ENCODE results near the gene TOMM34. TPM values are rescaled to one million over a fixed set of nuclear protein-coding genes. Genes with fewer than 3 reads are reported as not detected.

TOMM34 gene
- total RNA-seq, 1 donor from 2014 or later: 17.6 TPM

DNA sequence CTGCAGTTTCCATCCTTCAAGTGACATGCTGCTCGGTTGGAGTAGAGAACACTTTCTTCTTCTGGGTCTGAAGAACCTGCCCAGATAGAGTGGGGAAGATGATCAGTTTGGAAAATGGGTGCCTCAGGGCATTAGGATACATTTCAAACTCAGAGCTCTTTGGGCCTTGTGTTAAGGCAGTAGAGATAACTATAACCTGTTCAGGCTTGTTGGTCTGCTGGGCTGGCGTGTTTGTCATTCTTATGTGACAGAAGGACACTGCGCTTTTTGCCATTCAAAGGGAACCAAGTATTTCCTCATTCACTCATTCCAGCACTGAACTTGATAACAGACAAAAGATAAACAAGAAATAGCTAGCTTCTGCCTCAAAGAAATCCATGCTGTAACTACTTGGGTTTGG, 3.8 kb downstream of the TOMM34 start:
- Histone ChIP-seq H3K4me3 (ENCODE audit: low read depth, low read length) (no peak overlapping the region), H3K27me3 (ENCODE audit: control insufficient read depth, insufficient read depth, low read length) (no peaks in the 10 kb centered on the region), H3K36me3 (ENCODE audit: control insufficient read depth, insufficient read depth, low read length) (peaks cover 23% of the 10 kb centered on the region)
- FAIRE-seq: no peak
- TF ChIP-seq, protein P1, sequence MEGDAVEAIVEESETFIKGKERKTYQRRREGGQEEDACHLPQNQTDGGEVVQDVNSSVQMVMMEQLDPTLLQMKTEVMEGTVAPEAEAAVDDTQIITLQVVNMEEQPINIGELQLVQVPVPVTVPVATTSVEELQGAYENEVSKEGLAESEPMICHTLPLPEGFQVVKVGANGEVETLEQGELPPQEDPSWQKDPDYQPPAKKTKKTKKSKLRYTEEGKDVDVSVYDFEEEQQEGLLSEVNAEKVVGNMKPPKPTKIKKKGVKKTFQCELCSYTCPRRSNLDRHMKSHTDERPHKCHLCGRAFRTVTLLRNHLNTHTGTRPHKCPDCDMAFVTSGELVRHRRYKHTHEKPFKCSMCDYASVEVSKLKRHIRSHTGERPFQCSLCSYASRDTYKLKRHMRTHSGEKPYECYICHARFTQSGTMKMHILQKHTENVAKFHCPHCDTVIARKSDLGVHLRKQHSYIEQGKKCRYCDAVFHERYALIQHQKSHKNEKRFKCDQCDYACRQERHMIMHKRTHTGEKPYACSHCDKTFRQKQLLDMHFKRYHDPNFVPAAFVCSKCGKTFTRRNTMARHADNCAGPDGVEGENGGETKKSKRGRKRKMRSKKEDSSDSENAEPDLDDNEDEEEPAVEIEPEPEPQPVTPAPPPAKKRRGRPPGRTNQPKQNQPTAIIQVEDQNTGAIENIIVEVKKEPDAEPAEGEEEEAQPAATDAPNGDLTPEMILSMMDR (IDR thresholded peaks at IDR 0.05; ENCODE audit: insufficient read depth, low read length, severe bottlenecking): no peak
- DNase-seq (ENCODE audit: low read depth): peak; percentile 63

DNA sequence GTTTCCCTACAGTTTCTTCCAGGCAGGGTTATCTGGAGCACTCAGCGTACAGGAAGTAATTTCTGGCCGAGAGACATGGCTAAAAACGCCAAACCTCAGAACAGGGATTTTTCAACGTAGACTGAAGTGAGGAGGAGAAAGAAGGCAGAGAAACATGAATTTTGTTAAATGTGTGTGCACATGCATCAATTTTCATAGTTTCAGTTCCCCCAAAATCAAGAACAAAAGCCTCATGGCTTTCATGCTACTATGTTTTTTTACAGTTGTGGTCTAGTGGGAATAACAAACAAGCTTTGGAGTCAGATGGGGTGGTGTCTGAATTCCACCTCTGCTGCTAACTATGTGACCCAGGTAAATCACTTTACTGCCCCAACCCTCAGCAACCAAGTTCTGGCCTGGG, 4.9 kb downstream of the TOMM34 start:
- Histone ChIP-seq H3K4me3 (ENCODE audit: low read depth, low read length) (no peak overlapping the region), H3K27me3 (ENCODE audit: control insufficient read depth, insufficient read depth, low read length) (no peaks in the 10 kb centered on the region), H3K36me3 (ENCODE audit: control insufficient read depth, insufficient read depth, low read length) (peaks cover 28% of the 10 kb centered on the region)
- no peak for DNase-seq (ENCODE audit: low read depth)
- TF ChIP-seq, protein P1 (IDR thresholded peaks at IDR 0.05; ENCODE audit: insufficient read depth, low read length, severe bottlenecking): no peak
- FAIRE-seq: no peak

DNA sequence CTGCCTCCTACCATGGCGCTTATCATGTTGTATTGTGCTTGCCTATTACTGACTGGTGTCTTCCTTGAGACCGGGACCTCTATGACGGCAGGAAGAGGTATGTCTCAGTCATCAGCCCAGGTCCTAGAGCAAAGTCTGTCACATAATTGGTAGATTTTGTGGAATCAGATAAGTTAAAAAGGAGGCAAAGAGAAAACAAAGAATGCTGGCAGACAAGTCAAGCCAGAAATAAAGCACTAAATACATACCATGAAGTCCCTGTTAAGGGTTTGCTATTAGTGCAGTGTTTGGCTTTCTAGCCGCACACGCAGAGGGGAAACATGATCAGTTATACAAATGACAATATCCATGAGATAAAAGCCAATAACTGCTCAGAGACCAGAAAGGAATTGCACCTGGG, 6.0 kb downstream of the TOMM34 start:
- Histone ChIP-seq H3K36me3 (ENCODE audit: control insufficient read depth, insufficient read depth, low read length) (peaks cover 29% of the 10 kb centered on the region), H3K27me3 (ENCODE audit: control insufficient read depth, insufficient read depth, low read length) (no peaks in the 10 kb centered on the region), H3K4me3 (ENCODE audit: low read depth, low read length) (no peak overlapping the region)
- TF ChIP-seq, protein P1 (IDR thresholded peaks at IDR 0.05; ENCODE audit: insufficient read depth, low read length, severe bottlenecking): no peak
- FAIRE-seq (no peak), DNase-seq (ENCODE audit: low read depth) (no peak)

DNA sequence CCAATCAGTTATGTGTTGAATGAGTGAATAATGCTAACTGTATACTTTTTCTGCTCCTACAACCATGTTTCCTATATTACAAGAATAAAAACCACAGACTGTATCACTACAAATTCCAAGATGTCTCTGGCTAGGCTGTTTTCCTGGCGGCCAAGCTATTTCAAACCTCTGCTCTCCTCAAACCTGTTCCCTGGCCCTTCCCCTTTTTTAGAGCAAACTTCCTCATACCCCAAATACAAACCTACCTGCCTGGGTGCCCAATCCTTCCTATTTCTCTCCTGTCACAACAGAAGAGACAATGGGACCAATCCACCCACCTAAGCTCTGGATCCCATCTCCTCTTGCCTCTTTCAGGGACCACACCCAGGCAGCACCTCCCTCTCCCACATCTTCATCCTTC, 7.5 kb downstream of the TOMM34 start:
- TF ChIP-seq, protein P1 (IDR thresholded peaks at IDR 0.05; ENCODE audit: insufficient read depth, low read length, severe bottlenecking): no peak
- DNase-seq (ENCODE audit: low read depth): no peak
- no peak for FAIRE-seq
- H3K4me3 ChIP-seq (ENCODE audit: low read depth, low read length): no peak overlapping the region
- peaks cover 35% of the 10 kb centered on the region for H3K36me3 ChIP-seq (ENCODE audit: control insufficient read depth, insufficient read depth, low read length)
- H3K27me3 ChIP-seq (ENCODE audit: control insufficient read depth, insufficient read depth, low read length): no peaks in the 10 kb centered on the region

DNA sequence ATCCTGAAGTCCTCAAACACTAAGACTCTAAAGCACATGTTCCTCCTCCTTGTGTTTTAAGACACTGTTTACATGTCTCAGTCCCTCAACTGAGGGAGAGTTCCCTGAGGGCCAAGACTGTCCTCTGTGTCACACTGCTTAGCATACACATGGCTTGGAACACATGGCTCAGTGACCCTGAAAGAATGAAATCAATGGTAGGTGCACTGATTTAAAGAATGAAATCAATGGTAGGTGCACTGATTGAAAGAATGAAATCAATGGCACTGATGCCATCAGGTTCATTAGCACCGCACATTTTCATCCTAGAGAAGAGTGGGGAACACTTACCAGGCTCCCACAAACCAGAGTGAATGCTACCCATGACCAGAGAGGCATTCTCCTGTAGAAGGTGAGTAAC, 9.8 kb downstream of the TOMM34 start:
- H3K36me3 ChIP-seq (ENCODE audit: control insufficient read depth, insufficient read depth, low read length): peaks cover 38% of the 10 kb centered on the region
- FAIRE-seq: no peak
- no peaks in the 10 kb centered on the region for H3K27me3 ChIP-seq (ENCODE audit: control insufficient read depth, insufficient read depth, low read length)
- TF ChIP-seq, protein P1 (IDR thresholded peaks at IDR 0.05; ENCODE audit: insufficient read depth, low read length, severe bottlenecking): no peak
- DNase-seq (ENCODE audit: low read depth): no peak
- H3K4me3 ChIP-seq (ENCODE audit: low read depth, low read length): no peak overlapping the region

DNA sequence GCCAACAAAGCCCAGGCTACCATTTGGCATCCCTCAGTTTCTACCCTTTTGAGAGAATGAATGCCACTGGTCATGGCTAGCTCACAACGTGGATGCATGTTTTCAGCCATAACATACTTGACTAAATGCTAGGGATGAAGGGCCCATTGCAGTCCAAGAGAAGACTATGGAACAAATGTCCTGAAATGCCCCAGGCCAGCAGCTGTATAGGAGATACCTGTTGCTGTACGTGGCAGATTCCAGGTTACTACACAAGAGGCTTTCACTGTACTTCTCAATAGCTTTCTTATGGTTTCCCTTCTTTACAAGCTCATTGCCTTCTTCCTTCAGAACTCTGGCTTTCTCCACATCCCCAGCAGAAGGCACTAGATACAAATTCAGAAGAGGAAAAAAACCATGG, 11.7 kb downstream of the TOMM34 start:
- TF ChIP-seq, protein P1 (IDR thresholded peaks at IDR 0.05; ENCODE audit: insufficient read depth, low read length, severe bottlenecking): no peak
- no peak for FAIRE-seq
- no peaks in the 10 kb centered on the region for H3K27me3 ChIP-seq (ENCODE audit: control insufficient read depth, insufficient read depth, low read length)
- H3K4me3 ChIP-seq (ENCODE audit: low read depth, low read length): no peak overlapping the region
- no peak for DNase-seq (ENCODE audit: low read depth)
- peaks cover 28% of the 10 kb centered on the region for H3K36me3 ChIP-seq (ENCODE audit: control insufficient read depth, insufficient read depth, low read length)

Data from bronchial epithelial cell (primary cell).